Gastrocnemius medialis (tissue), 4 donors: Measurements from ENCODE around the gene C4orf36. TPM values are rescaled to one million over a fixed set of nuclear protein-coding genes. Genes with fewer than 3 reads are reported as not detected.
"Not testable (repeated sequence)": the region's sequence is repeated elsewhere in the genome, so short reads cannot be mapped to it uniquely, and the experiment has no call there.

ENCODE experiments used
- ATAC-seq, 2 donors: fragments of 150-250 bp; one replicate each; pipeline ENCODE4 v1.9.1; 2016
- DNase-seq, 2 donors: peaks; one replicate each; pipeline ENCODE4 v3.0.0-alpha.2; 2019
- H3K27ac ChIP-seq, 4 donors: fragments of 200-600 bp; sonication (generic); 1 replicate in 1 of 4; 2 replicates in 3 of 4; pipeline ENCODE4 v1.5.1; 2016 to 2018; ENCODE audit warnings: mild to moderate bottlenecking in 2 of 4, moderate library complexity in 1 of 4
- H3K27me3 ChIP-seq, 3 donors: fragments of 200-600 bp; sonication (generic) in 2 of 3; 1 replicate in 1 of 3; 2 replicates in 2 of 3; pipeline versions ENCODE4 v1.5.1 to v1.6.0; 2016 to 2019; ENCODE audit warnings: mild to moderate bottlenecking in 1 of 3, moderate library complexity in 1 of 3
- H3K36me3 ChIP-seq, 2 donors: fragments of 200-600 bp; sonication (generic) in 1 of 2; one replicate each; pipeline ENCODE4 v1.5.1; 2017 to 2018
- H3K4me1 ChIP-seq, 2 donors: fragments of 200-600 bp; sonication (generic) in 1 of 2; one replicate each; pipeline ENCODE4 v1.5.1; 2016 to 2017; ENCODE audit warnings: mild to moderate bottlenecking in 2 of 2
- H3K4me3 ChIP-seq, 4 donors: fragments of 200-600 bp; sonication (generic) in 3 of 4; 1 replicate in 1 of 4; 2 replicates in 3 of 4; pipeline ENCODE4 v1.5.1; 2016 to 2019; ENCODE audit warnings: mild to moderate bottlenecking in 2 of 4
- H3K9me3 ChIP-seq, 3 donors: fragments of 200-600 bp; sonication (generic) in 2 of 3; 1 replicate in 1 of 3; 2 replicates in 2 of 3; pipeline ENCODE4 v1.5.1; 2016 to 2019
- CTCF ChIP-seq, 5 experiments: fragments of 450-650 bp in 3 of 5; fragments of 200-600 bp in 2 of 5; sonication (generic) in 2 of 5; IDR thresholded peaks in 4 of 5; conservative IDR thresholded peaks in 1 of 5; 1 replicate in 4 of 5; 2 replicates in 1 of 5; pipeline ENCODE4 v1.5.1; 2016 to 2019; ENCODE audit warnings: antibody characterized with exemption in 5 of 5, mild to moderate bottlenecking in 3 of 5, moderate library complexity in 3 of 5
- POLR2A ChIP-seq, 2 donors: fragments of 450-650 bp; IDR thresholded peaks; one replicate each; pipeline ENCODE4 v1.6.1; 2017; ENCODE audit warnings: antibody characterized with exemption in 2 of 2, mild to moderate bottlenecking in 2 of 2, moderate library complexity in 2 of 2
- in situ Hi-C, 4 donors: fragments of 200-750 bp; cut with MboI; loops; one replicate each; pipeline versions ENCODE4 v1.15.0 to v1.8.0; 2017; ENCODE audit warnings: low sequenced_read_pairs in 4 of 4
- intact Hi-C: fragments of 100-400 bp; cut with DNase I; formaldehyde crosslinking; loops from one replicate; pipeline ENCODE4 v1.15.1; 2023; ENCODE audit warnings: low total_unique reads
- total RNA-seq, 4 donors: library from RNA; depleted of rRNA; stranded (reverse); fragments of >200 nt; gene quantifications; one replicate each; pipeline versions ENCODE4 v1.1.0 to v1.2.3, GENCODE V29; 2016

The C4orf36 gene
- total RNA-seq, 4 donors from 2014 or later = 0.38 TPM; not detected in 3

- intact Hi-C loops = no loop called here
- H3K9me3 ChIP-seq = no peaks in the 10 kb centered on the region
- no peaks in the 10 kb centered on the region for H3K27me3 ChIP-seq
- no peaks in the 10 kb centered on the region for H3K36me3 ChIP-seq
- H3K27ac ChIP-seq = no peak overlapping the region
- no peaks in the 10 kb centered on the region for H3K4me1 ChIP-seq
- DNase-seq (no peak), ATAC-seq (no peak)
- in situ Hi-C loops = no loop called here
- TF ChIP-seq POLR2A (IDR thresholded peaks at IDR 0.05) (no peak), CTCF (IDR thresholded peaks at IDR 0.05 in 4 of 5, conservative IDR thresholded peaks at IDR 0.05 in 1 of 5) (no peak)
- no peak overlapping the region for H3K4me3 ChIP-seq
Observed at GRCh38 chr4:86876894-86877685, 15.1 kb downstream of the C4orf36 start.

- in situ Hi-C loops, H3K27ac ChIP-seq, DNase-seq, H3K4me1 ChIP-seq, H3K36me3 ChIP-seq, H3K27me3 ChIP-seq, intact Hi-C loops, H3K4me3 ChIP-seq, ATAC-seq, H3K9me3 ChIP-seq: not testable (repeated sequence)
Observed at GRCh38 chr4:86875436-86875835, 16.8 kb downstream of the C4orf36 start.

GRCh38 chr4:86872135-86872534 lies 20.1 kb downstream of the C4orf36 start:
- no peak overlapping the region for H3K27ac ChIP-seq
- in situ Hi-C loops = no loop called here
- H3K9me3 ChIP-seq = no peaks in the 10 kb centered on the region
- intact Hi-C loops = no loop called here
- H3K36me3 ChIP-seq = no peaks in the 10 kb centered on the region
- H3K4me1 ChIP-seq = no peaks in the 10 kb centered on the region
- DNase-seq = no peak
- no peak for ATAC-seq
- no peak overlapping the region for H3K4me3 ChIP-seq
- TF ChIP-seq CTCF (IDR thresholded peaks at IDR 0.05 in 4 of 5, conservative IDR thresholded peaks at IDR 0.05 in 1 of 5) (no peak), POLR2A (IDR thresholded peaks at IDR 0.05) (no peak)
- no peaks in the 10 kb centered on the region for H3K27me3 ChIP-seq

GRCh38 chr4:86870442-86871069 lies 21.7 kb downstream of the C4orf36 start:
- DNase-seq = no peak
- Histone ChIP-seq H3K9me3 (no peaks in the 10 kb centered on the region), H3K27me3 (no peaks in the 10 kb centered on the region), H3K4me1 (no peaks in the 10 kb centered on the region), H3K27ac (no peak overlapping the region), H3K36me3 (no peaks in the 10 kb centered on the region), H3K4me3 (no peak overlapping the region)
- in situ Hi-C loops (no loop called here), intact Hi-C loops (no loop called here)
- no peak for TF ChIP-seq POLR2A (IDR thresholded peaks at IDR 0.05)
- no peak for TF ChIP-seq CTCF (IDR thresholded peaks at IDR 0.05 in 4 of 5, conservative IDR thresholded peaks at IDR 0.05 in 1 of 5)
- ATAC-seq = no peak

- Histone ChIP-seq H3K9me3 (no peaks in the 10 kb centered on the region), H3K27ac (no peak overlapping the region), H3K4me3 (no peak overlapping the region), H3K4me1 (no peaks in the 10 kb centered on the region), H3K36me3 (no peaks in the 10 kb centered on the region), H3K27me3 (no peaks in the 10 kb centered on the region)
- TF ChIP-seq POLR2A (IDR thresholded peaks at IDR 0.05) (no peak), CTCF (IDR thresholded peaks at IDR 0.05 in 4 of 5, conservative IDR thresholded peaks at IDR 0.05 in 1 of 5) (no peak)
- in situ Hi-C loops = no loop called here
- DNase-seq (no peak), ATAC-seq (no peak)
- intact Hi-C loops = no loop called here
Observed at GRCh38 chr4:86857341-86858052, 34.7 kb downstream of the C4orf36 start.
